Left forelimb (tissue), 1 donor: ENCODE results near the gene NDUFA13.

Source experiments
- DNase-seq: peaks from one replicate; pipeline ENCODE4 v3.0.0-alpha.2; 2018; ENCODE audit warnings: low spot score

Gene NDUFA13

DNA sequence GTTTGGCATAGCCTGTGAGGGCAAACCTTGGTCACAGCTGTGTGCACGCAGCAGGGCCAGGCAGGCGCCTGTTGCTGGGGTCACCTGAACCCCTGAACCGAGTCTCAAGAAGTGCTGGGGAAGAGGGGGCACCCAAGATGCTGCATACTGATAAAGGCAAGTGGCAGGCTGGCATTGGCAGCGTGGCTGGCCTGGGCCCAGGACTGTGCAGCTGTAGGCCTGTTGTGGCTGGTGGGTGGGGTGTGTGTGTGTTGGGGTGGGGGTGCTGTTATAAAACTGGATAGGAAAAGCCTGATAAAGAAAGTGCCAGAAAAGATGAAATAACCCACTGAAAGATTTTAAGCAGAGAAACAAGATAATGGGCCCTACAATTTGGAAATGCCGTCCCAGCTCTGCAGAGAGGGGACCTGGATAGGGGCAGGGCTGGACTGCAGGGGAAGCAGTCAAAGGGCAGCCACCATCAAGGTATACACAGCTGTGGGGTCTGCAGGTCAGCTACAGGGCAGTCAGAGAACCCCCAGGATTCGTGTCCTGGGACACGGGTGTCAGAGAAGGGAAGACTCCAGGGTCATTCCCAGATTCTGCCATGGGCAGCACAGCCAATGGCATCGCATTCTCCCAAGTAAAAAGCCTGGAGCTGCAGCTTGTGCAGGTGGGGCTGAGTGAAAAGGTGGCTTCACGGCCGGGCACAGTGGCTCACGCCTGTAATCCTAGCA, 55.2 kb downstream of the NDUFA13 start:
- DNase-seq, result no peak

DNA sequence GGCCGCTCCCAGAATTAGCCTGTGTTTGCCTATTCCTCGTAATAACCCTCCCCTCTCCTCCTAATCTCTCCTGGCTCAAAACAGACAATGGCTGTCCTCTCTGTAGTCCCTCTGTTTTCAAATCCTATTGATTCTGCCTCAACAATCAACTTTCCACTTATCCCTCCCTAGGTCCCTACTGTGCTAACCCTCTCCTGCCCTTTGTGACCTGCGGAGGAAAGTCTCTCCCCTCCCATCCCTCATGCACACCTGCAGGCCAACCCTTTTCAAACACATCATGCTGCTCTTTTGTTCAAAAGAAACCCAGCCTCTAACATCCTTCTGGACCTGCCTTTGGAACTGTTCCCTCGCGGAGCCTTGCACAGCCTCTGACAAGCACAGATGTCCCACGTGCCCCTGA, 59.4 kb downstream of the NDUFA13 start:
- no peak for DNase-seq
